Measurements from ENCODE around the gene CIZ1. TPM values are rescaled to one million over a fixed set of nuclear protein-coding genes. Genes with fewer than 3 reads are reported as not detected.

CIZ1 gene
- total and polyA plus RNA-seq, 2 of the 13 experiments (the other 11 are each of a cell fraction or from before 2014, with no cell fraction given), result 30.6 to 50.3 TPM

DNA sequence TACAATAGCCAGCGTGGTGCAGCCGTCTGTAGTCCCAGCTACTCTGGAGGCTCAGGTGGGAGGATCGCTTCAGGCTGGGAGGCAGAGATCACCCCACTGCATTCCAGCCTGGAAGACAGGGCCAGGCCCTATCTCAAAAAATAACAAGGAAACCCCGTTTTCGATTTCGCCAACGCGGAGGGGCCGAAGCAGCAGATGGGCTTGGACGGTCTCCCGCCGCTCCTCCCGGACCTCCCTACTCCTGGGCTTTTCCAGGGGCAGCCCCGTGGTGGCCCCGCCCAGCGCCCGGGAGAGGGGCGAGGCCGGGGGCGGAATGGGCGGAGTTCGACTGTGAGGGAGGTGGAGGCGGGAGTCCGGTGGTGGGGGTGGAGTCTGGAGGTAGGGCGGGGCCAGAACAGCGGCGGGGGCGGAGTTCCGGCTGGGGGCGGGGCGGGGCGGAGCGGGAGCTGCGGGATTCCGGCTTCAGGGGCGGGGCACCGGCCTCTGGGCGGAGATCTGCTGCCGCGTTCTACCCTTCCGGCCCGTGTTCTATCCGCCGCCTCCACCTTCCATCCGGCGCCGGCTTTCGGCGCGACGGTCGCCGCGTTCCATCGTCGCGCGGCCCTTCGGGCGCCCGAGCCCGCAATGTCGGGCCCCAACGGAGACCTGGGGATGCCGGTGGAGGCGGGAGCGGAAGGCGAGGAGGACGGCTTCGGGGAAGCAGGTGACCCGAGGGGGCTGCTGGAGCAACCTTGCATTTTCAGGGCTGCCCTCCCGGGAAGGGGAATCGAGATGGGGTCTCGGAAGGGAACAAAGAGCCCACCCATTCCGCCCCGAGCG is 31.4 kb downstream of the CIZ1 start, which contains the start of gene BBLN (continued):
- TF ChIP-seq, protein P1, sequence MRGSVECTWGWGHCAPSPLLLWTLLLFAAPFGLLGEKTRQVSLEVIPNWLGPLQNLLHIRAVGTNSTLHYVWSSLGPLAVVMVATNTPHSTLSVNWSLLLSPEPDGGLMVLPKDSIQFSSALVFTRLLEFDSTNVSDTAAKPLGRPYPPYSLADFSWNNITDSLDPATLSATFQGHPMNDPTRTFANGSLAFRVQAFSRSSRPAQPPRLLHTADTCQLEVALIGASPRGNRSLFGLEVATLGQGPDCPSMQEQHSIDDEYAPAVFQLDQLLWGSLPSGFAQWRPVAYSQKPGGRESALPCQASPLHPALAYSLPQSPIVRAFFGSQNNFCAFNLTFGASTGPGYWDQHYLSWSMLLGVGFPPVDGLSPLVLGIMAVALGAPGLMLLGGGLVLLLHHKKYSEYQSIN (CRISPR knock-in tag; IDR thresholded peaks at IDR 0.05; ENCODE audit: borderline replicate concordance), result no peak
- TF ChIP-seq ZFP90 (CRISPR knock-in tag; IDR thresholded peaks at IDR 0.05; ENCODE audit: borderline replicate concordance) (peak; percentile 41; the same call in 1 of the 2 replicates), NCOR1 (IDR thresholded peaks at IDR 0.05; ENCODE audit: borderline replicate concordance, low read length) (no peak), ZNF841 (CRISPR knock-in tag; IDR thresholded peaks at IDR 0.05; ENCODE audit: borderline replicate concordance) (no peak), ARNTL (CRISPR knock-in tag; IDR thresholded peaks at IDR 0.05) (no peak)
- TF ChIP-seq, protein P2, sequence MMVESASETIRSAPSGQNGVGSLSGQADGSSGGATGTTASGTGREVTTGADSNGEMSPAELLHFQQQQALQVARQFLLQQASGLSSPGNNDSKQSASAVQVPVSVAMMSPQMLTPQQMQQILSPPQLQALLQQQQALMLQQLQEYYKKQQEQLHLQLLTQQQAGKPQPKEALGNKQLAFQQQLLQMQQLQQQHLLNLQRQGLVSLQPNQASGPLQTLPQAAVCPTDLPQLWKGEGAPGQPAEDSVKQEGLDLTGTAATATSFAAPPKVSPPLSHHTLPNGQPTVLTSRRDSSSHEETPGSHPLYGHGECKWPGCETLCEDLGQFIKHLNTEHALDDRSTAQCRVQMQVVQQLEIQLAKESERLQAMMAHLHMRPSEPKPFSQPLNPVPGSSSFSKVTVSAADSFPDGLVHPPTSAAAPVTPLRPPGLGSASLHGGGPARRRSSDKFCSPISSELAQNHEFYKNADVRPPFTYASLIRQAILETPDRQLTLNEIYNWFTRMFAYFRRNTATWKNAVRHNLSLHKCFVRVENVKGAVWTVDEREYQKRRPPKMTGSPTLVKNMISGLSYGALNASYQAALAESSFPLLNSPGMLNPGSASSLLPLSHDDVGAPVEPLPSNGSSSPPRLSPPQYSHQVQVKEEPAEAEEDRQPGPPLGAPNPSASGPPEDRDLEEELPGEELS (CRISPR knock-in tag; IDR thresholded peaks at IDR 0.05), result no peak
- TF ChIP-seq, protein P3, sequence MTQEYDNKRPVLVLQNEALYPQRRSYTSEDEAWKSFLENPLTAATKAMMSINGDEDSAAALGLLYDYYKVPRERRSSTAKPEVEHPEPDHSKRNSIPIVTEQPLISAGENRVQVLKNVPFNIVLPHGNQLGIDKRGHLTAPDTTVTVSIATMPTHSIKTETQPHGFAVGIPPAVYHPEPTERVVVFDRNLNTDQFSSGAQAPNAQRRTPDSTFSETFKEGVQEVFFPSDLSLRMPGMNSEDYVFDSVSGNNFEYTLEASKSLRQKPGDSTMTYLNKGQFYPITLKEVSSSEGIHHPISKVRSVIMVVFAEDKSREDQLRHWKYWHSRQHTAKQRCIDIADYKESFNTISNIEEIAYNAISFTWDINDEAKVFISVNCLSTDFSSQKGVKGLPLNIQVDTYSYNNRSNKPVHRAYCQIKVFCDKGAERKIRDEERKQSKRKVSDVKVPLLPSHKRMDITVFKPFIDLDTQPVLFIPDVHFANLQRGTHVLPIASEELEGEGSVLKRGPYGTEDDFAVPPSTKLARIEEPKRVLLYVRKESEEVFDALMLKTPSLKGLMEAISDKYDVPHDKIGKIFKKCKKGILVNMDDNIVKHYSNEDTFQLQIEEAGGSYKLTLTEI (CRISPR knock-in tag; conservative IDR thresholded peaks at IDR 0.05), result no peak
- TF ChIP-seq, protein P4, sequence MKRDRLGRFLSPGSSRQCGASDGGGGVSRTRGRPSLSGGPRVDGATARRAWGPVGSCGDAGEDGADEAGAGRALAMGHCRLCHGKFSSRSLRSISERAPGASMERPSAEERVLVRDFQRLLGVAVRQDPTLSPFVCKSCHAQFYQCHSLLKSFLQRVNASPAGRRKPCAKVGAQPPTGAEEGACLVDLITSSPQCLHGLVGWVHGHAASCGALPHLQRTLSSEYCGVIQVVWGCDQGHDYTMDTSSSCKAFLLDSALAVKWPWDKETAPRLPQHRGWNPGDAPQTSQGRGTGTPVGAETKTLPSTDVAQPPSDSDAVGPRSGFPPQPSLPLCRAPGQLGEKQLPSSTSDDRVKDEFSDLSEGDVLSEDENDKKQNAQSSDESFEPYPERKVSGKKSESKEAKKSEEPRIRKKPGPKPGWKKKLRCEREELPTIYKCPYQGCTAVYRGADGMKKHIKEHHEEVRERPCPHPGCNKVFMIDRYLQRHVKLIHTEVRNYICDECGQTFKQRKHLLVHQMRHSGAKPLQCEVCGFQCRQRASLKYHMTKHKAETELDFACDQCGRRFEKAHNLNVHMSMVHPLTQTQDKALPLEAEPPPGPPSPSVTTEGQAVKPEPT (CRISPR knock-in tag; IDR thresholded peaks at IDR 0.05; ENCODE audit: low read depth), result no peak
- TF ChIP-seq, protein P5, sequence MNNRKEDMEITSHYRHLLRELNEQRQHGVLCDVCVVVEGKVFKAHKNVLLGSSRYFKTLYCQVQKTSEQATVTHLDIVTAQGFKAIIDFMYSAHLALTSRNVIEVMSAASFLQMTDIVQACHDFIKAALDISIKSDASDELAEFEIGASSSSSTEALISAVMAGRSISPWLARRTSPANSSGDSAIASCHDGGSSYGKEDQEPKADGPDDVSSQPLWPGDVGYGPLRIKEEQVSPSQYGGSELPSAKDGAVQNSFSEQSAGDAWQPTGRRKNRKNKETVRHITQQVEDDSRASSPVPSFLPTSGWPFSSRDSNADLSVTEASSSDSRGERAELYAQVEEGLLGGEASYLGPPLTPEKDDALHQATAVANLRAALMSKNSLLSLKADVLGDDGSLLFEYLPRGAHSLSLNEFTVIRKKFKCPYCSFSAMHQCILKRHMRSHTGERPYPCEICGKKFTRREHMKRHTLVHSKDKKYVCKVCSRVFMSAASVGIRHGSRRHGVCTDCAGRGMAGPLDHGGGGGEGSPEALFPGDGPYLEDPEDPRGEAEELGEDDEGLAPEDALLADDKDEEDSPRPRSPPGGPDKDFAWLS (CRISPR knock-in tag; IDR thresholded peaks at IDR 0.05; ENCODE audit: borderline replicate concordance), result no peak
- TF ChIP-seq, protein P6, sequence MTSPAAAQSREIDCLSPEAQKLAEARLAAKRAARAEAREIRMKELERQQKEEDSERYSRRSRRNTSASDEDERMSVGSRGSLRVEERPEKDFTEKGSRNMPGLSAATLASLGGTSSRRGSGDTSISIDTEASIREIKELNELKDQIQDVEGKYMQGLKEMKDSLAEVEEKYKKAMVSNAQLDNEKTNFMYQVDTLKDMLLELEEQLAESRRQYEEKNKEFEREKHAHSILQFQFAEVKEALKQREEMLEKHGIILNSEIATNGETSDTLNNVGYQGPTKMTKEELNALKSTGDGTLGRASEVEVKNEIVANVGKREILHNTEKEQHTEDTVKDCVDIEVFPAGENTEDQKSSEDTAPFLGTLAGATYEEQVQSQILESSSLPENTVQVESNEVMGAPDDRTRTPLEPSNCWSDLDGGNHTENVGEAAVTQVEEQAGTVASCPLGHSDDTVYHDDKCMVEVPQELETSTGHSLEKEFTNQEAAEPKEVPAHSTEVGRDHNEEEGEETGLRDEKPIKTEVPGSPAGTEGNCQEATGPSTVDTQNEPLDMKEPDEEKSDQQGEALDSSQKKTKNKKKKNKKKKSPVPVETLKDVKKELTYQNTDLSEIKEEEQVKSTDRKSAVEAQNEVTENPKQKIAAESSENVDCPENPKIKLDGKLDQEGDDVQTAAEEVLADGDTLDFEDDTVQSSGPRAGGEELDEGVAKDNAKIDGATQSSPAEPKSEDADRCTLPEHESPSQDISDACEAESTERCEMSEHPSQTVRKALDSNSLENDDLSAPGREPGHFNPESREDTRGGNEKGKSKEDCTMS (CRISPR knock-in tag; conservative IDR thresholded peaks at IDR 0.05), result 0 out of 2 replicates have a peak, but pooled peaks have one; percentile 62
- TF ChIP-seq, protein P7, sequence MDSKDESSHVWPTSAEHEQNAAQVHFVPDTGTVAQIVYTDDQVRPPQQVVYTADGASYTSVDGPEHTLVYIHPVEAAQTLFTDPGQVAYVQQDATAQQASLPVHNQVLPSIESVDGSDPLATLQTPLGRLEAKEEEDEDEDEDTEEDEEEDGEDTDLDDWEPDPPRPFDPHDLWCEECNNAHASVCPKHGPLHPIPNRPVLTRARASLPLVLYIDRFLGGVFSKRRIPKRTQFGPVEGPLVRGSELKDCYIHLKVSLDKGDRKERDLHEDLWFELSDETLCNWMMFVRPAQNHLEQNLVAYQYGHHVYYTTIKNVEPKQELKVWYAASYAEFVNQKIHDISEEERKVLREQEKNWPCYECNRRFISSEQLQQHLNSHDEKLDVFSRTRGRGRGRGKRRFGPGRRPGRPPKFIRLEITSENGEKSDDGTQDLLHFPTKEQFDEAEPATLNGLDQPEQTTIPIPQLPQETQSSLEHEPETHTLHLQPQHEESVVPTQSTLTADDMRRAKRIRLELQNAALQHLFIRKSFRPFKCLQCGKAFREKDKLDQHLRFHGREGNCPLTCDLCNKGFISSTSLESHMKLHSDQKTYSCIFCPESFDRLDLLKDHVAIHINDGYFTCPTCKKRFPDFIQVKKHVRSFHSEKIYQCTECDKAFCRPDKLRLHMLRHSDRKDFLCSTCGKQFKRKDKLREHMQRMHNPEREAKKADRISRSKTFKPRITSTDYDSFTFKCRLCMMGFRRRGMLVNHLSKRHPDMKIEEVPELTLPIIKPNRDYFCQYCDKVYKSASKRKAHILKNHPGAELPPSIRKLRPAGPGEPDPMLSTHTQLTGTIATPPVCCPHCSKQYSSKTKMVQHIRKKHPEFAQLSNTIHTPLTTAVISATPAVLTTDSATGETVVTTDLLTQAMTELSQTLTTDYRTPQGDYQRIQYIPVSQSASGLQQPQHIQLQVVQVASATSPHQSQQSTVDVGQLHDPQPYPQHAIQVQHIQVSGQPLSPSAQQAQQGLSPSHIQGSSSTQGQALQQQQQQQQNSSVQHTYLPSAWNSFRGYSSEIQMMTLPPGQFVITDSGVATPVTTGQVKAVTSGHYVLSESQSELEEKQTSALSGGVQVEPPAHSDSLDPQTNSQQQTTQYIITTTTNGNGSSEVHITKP (CRISPR knock-in tag; IDR thresholded peaks at IDR 0.05; ENCODE audit: low read depth), result peak; percentile 94

All from HepG2 (cell line).